Measurements from ENCODE around the gene RNASE8.
A peak's percentile ranks its signal among the peaks of the same experiment; 100 is the strongest.

RNASE8 gene

DNA sequence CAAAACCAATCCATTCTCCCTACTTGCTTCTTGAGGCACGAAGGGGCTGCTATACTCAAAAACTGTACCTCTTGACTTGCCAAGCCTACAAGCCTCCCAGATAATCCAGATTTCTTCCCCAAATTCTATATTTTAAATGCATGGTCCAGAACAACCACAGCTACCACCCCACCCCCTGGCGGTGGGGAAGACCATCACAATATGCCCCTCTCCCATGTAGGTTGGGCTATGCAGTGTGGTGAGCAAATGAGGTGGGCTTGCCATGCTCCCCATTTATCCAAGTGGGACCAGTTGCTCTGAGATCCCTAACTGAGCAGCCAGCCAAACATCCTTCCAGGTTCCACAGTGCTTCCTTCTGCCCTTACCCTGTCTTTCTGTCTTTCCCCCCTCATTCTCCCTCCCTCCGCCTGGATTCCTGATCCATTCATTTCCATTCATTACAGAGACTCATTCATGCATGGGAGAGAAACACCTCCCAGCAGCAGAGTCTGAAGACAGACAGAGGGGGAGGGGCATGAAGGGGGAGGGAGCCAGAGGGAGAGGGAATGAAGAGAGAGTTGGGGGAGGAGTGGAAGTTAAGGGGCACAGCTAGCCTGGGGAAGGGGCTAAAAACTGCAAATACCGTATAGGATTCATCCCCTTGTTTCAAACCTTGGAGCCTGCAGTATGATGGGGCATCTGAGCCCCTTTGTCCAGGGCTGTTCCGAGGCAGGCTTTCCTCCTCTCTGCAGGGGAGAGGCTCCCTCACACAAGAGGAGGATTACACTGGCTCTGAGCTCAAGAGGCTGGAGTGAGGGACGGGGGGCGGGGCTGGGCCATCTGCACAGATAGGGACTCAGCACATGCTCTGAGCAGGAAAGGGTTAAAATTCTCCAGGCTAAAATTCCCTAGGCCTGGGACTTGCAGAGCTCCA is 36.4 kb downstream of the RNASE8 start:
- TF ChIP-seq, protein P1, sequence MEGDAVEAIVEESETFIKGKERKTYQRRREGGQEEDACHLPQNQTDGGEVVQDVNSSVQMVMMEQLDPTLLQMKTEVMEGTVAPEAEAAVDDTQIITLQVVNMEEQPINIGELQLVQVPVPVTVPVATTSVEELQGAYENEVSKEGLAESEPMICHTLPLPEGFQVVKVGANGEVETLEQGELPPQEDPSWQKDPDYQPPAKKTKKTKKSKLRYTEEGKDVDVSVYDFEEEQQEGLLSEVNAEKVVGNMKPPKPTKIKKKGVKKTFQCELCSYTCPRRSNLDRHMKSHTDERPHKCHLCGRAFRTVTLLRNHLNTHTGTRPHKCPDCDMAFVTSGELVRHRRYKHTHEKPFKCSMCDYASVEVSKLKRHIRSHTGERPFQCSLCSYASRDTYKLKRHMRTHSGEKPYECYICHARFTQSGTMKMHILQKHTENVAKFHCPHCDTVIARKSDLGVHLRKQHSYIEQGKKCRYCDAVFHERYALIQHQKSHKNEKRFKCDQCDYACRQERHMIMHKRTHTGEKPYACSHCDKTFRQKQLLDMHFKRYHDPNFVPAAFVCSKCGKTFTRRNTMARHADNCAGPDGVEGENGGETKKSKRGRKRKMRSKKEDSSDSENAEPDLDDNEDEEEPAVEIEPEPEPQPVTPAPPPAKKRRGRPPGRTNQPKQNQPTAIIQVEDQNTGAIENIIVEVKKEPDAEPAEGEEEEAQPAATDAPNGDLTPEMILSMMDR (conservative IDR thresholded peaks at IDR 0.05; ENCODE audit: low read depth): no peak
- H3K27ac ChIP-seq: peak overlapping the region; percentile 50
- ChIA-PET POLR2A (ENCODE audit: low non-redundant PET) (interaction anchor here (0.6 to 1.0 kb wide), 2 partner anchors 20 to 24 kb away, joined by 3 to 5 read pairs; partner anchors contain the start of gene ARHGEF40), CTCF (interaction anchor here (0.6 to 3.7 kb wide), 3 partner anchors 10 to 97 kb away, joined by 6 to 72 read pairs (median 23); partner anchors contain the start of gene TMEM253)
- no peak for DNase-seq (ENCODE audit: low spot score)

DNA sequence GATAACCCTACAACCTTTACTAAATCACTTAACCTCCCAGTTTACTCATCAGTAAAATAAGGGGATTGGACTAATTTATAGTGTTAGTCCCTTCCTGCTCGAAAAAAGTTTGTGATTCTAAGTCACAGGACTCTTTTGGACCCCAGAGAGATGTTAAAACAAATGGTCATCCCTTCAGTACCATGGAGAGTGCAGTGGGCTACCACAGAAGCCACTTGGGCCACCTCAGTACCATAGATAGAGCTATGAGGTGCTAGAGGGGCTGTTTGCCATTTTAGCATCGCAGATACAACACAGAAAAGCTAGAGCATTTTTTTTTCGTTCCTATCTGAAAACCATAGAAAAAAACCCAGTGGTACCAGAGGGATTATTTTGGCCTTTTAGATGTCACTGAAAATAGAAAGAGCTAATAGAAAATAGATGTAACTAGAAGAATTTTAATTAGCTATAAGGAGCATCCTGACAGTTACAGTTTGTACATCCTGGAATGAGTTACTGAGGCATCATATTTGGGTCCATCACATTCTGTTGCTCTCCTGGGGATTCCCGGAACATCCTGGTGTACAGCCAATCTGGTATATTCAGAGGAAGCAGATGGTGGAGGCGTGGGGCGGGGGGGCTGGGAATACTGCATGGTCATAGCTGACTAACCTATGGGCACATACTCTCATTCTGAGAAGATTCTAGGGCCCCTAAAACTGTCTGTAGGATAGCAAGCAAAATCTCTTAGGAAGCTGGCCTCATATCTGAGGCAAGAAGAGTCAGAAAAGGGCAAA is 38.0 kb downstream of the RNASE8 start:
- TF ChIP-seq, protein P1 (conservative IDR thresholded peaks at IDR 0.05; ENCODE audit: low read depth): no peak
- CTCF ChIA-PET: interaction anchor here (0.8 to 1.4 kb wide), 3 partner anchors 8 to 81 kb away, joined by 3 to 5 read pairs (median 3); no protein-coding TSS in a partner anchor
- POLR2A ChIA-PET (ENCODE audit: low non-redundant PET): no interaction called here
- no peak for DNase-seq (ENCODE audit: low spot score)
- H3K27ac ChIP-seq: no peak overlapping the region

DNA sequence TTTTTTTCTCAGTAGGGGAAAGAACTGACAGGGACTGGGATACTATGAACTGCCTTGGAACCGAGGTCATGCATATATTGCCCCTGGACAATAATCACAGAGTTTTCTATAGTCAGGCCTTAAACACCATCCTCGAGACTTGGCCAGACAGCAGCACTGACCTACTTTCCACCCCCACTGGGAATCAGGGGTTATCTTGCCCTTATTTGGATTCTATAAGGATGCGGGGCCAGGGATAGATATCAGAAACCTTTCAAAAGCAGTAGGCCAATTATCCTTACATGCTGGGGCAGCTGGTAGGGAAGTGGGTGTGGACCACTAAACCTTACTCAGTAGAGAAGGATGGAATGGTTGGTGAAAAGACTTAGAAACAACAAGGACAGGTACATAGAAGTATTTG is 38.8 kb downstream of the RNASE8 start:
- TF ChIP-seq, protein P1 (conservative IDR thresholded peaks at IDR 0.05; ENCODE audit: low read depth): no peak
- DNase-seq (ENCODE audit: low spot score): no peak
- no peak overlapping the region for H3K27ac ChIP-seq
- CTCF ChIA-PET: interaction anchor here (1.0 kb wide), 1 partner anchor 35 kb away, joined by 3 read pairs; no protein-coding TSS in a partner anchor
- POLR2A ChIA-PET (ENCODE audit: low non-redundant PET): no interaction called here

DNA sequence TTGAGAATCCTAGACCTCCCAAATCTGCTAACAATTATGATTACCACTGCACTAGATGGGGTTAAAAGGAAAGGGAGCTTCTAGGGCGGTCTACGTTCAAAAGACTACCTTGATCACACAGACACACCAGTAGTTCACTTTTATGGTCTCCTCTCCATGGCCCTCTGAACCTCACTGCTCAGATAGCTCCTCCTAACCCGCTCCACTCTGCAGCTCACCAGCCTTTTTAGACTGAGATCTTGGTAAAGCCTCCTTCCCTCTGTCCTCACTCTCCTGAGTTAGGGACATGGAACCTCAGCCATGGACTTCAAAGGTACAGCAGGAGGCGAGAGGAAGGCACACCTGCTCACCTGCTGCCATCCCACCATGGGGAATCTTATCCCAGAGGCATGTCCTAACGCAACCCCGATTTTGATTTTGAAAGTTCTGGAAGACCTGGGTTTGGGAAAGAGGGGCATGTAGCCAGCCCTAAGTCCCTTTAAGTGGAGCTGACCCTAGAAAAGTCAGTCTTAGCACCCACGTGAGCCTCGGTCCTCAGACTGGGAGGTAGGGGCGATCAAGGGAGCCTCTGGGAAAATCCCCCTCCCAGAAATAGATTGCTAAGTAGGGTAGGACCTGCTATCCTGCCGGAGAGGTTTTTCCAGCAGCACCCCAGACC is 39.5 kb downstream of the RNASE8 start:
- DNase-seq (ENCODE audit: low spot score): no peak
- H3K27ac ChIP-seq: peak overlapping the region; percentile 94
- ChIA-PET POLR2A (ENCODE audit: low non-redundant PET) (no interaction called here), CTCF (no interaction called here)
- TF ChIP-seq, protein P1 (conservative IDR thresholded peaks at IDR 0.05; ENCODE audit: low read depth): no peak

DNA sequence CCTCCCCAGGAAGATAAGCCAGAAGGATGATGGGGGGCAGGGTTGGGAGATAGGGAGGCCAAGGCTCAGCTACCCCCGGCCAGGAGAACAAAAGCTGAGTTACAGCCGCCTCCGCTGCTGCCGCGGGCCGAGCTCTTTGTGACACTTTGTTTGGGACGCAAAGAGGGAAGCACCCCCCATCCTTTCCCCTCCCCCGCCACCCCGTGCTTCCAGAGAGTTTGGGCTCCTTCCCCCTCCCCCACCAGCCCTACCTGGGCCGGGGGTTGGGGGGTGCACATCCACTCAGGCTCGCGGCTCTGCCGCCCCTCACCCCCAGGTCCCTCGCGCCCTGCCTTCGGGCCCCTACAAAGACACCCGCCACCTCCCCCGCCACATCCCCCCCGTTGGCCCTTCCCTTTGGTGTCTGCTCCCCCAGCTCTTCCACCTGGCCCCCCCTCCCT is 40.0 kb downstream of the RNASE8 start:
- ChIA-PET POLR2A (ENCODE audit: low non-redundant PET) (no interaction called here), CTCF (no interaction called here)
- TF ChIP-seq, protein P1 (conservative IDR thresholded peaks at IDR 0.05; ENCODE audit: low read depth): no peak
- DNase-seq (ENCODE audit: low spot score): no peak
- H3K27ac ChIP-seq: peak overlapping the region; percentile 94

All from RWPE1 (cell line).